Measurements from ENCODE around the gene TBX10.
A peak's percentile ranks its signal among the peaks of the same experiment; 100 is the strongest.
"Not testable (repeated sequence)": the region's sequence is repeated elsewhere in the genome, so short reads cannot be mapped to it uniquely, and the experiment has no call there.

TBX10 gene

GRCh38 chr11:67599149-67599548 is 40.4 kb downstream of the TBX10 start:
- DNase-seq (ENCODE audit: low spot score): no peak

- not testable (repeated sequence) for DNase-seq (ENCODE audit: low spot score)
Observed at GRCh38 chr11:67597963-67598362, 41.6 kb downstream of the TBX10 start.

- not testable (repeated sequence) for DNase-seq (ENCODE audit: low spot score)
Observed at GRCh38 chr11:67597458-67597857, 42.1 kb downstream of the TBX10 start.

- no peak for DNase-seq (ENCODE audit: low spot score)
Observed at GRCh38 chr11:67596753-67597300, 42.7 kb downstream of the TBX10 start.

GRCh38 chr11:67594480-67594879 is 45.1 kb downstream of the TBX10 start:
- no peak for DNase-seq (ENCODE audit: low spot score)

- no peak for DNase-seq (ENCODE audit: low spot score)
Observed at GRCh38 chr11:67593565-67593905, 46.0 kb downstream of the TBX10 start.

- no peak for DNase-seq (ENCODE audit: low spot score)
Observed at GRCh38 chr11:67592880-67593564, 46.5 kb downstream of the TBX10 start.

- not testable (repeated sequence) for DNase-seq (ENCODE audit: low spot score)
Observed at GRCh38 chr11:67588899-67589415, 50.6 kb downstream of the TBX10 start.

- DNase-seq (ENCODE audit: low spot score): no peak
Observed at GRCh38 chr11:67588136-67588503, 51.4 kb downstream of the TBX10 start.

GRCh38 chr11:67586568-67587250 is 52.9 kb downstream of the TBX10 start:
- DNase-seq (ENCODE audit: low spot score): no peak

- no peak for DNase-seq (ENCODE audit: low spot score)
Observed at GRCh38 chr11:67585911-67586310, 53.7 kb downstream of the TBX10 start.

GRCh38 chr11:67584881-67585873 is 54.4 kb downstream of the TBX10 start:
- no peak for DNase-seq (ENCODE audit: low spot score)

- DNase-seq (ENCODE audit: low spot score): peak; percentile 59
Observed at GRCh38 chr11:67584205-67584880, 55.2 kb downstream of the TBX10 start.

- DNase-seq (ENCODE audit: low spot score): peak; percentile 91
Observed at GRCh38 chr11:67583247-67584204, 56.0 kb downstream of the TBX10 start, which contains the start of gene GSTP1. Gene GSTP1 (plus strand): TSS chr11:67583812. CDS start chr11:67583844, 32 bp downstream.

GRCh38 chr11:67582011-67582410 is 57.6 kb downstream of the TBX10 start:
- DNase-seq (ENCODE audit: low spot score): no peak

GRCh38 chr11:67581469-67581868 is 58.1 kb downstream of the TBX10 start:
- DNase-seq (ENCODE audit: low spot score): no peak
